HepG2 (cell line): ENCODE measurements around the gene GAL3ST1. TPM values are rescaled to one million over a fixed set of nuclear protein-coding genes. Genes with fewer than 3 reads are reported as not detected.

Experiments
- ATAC-seq: fragments of 200-7000 bp; cut with Tn5 transposase; 3 replicates; pipeline ENCODE4 v1.9.1; 2020; ENCODE audit warnings: mild to moderate bottlenecking, moderate library complexity
- BruUV-seq: library from RNA; stranded (reverse); fragments of 400-500 nt; replicated peaks from 2 replicates; lab custom pipeline; 2021; lab: Mats Ljungman, UMichigan
- CTCF ChIA-PET: fragments of 300-600 bp; formaldehyde crosslinking; extraction: SDS; loops from one replicate; lab custom pipeline; 2021; ENCODE audit warnings: low total read pairs, inconsistent platforms, low intra/inter-chr PET ratio; lab: Yijun Ruan, JAX
- POLR2A ChIA-PET: fragments of 350-600 bp; sonication (Branson Sonifier 250); formaldehyde crosslinking; loops from one replicate; lab custom pipeline; 2020; ENCODE audit warnings: antibody characterized with exemption, inconsistent platforms; lab: Yijun Ruan, JAX
- DNase-seq: peaks from one replicate; pipeline ENCODE4 v3.0.0-alpha.2; 2015; ENCODE audit warnings: low spot score
- FAIRE-seq: peaks from 3 replicates; lab custom pipeline; 2011; peaks lifted over from hg19 to GRCh38; lab: Jason Lieb, UNC
- H2AFZ ChIP-seq: one replicate; pipeline ENCODE4 v1.6.1; 2011; ENCODE audit warnings: low read length, inconsistent platforms
- H3K27ac ChIP-seq: fragments of 300-600 bp; 3 replicates; pipeline ENCODE4 v1.8.0; 2011; ENCODE audit warnings: mixed run types, mild to moderate bottlenecking, mixed read lengths, low read length, inconsistent platforms; ENCODE audit not compliant: insufficient read depth; ENCODE audit errors: extremely low read length
- H3K27me3 ChIP-seq, 2 experiments: fragments of 200-600 bp in 1 of 2; 2 replicates in 1 of 2; 3 replicates in 1 of 2; pipeline versions ENCODE4 v1.6.0 to v1.8.0; 2011; ENCODE audit warnings: low read length in 2 of 2, mild to moderate bottlenecking in 2 of 2, moderate library complexity in 2 of 2, inconsistent platforms in 1 of 2; ENCODE audit not compliant: insufficient read depth in 2 of 2, control insufficient read depth in 1 of 2
- H3K36me3 ChIP-seq, 2 experiments: fragments of 200-600 bp in 1 of 2; replicated peaks in 1 of 2; 2 replicates in 1 of 2; 3 replicates in 1 of 2; pipeline versions ENCODE4 v1.5.1 to v1.8.0; 2011; ENCODE audit warnings: low read length in 2 of 2, inconsistent platforms in 1 of 2; ENCODE audit not compliant: insufficient read depth in 2 of 2, control insufficient read depth in 1 of 2
- H3K4me1 ChIP-seq: 2 replicates; pipeline ENCODE4 v1.5.1; 2012; ENCODE audit warnings: low read length, inconsistent platforms; ENCODE audit not compliant: insufficient read depth
- H3K4me2 ChIP-seq: 2 replicates; pipeline ENCODE4 v1.6.0; 2011; ENCODE audit warnings: low read depth, low read length, inconsistent platforms
- H3K4me3 ChIP-seq, 3 experiments: fragments of 200-600 bp in 1 of 3; sonication (generic), shearing (Covaris generic) in 1 of 3; replicated peaks in 1 of 3; 2 replicates each; pipeline ENCODE4 v1.5.1; 2011 to 2016; ENCODE audit warnings: low read length in 3 of 3, inconsistent platforms in 2 of 3, low read depth in 2 of 3, mild to moderate bottlenecking in 2 of 3, control low read depth in 1 of 3, mixed read lengths in 1 of 3; ENCODE audit not compliant: insufficient read depth in 1 of 3
- H3K79me2 ChIP-seq: one replicate; pipeline ENCODE4 v1.6.1; 2011; ENCODE audit warnings: low read length, inconsistent platforms; ENCODE audit not compliant: insufficient read depth
- H3K9ac ChIP-seq: 2 replicates; pipeline ENCODE4 v1.6.0; 2011; ENCODE audit warnings: mild to moderate bottlenecking, low read depth, low read length, inconsistent platforms; ENCODE audit not compliant: insufficient read depth
- H3K9me3 ChIP-seq: 2 replicates; pipeline ENCODE4 v1.5.1; 2012; ENCODE audit warnings: mild to moderate bottlenecking, low read length
- H4K20me1 ChIP-seq: 2 replicates; pipeline ENCODE4 v1.6.0; 2011; ENCODE audit warnings: inconsistent platforms, mild to moderate bottlenecking, low read length, moderate library complexity; ENCODE audit not compliant: insufficient read depth
- AFF4 ChIP-seq: sonication (generic); formaldehyde crosslinking; IDR thresholded peaks from 2 replicates; pipeline ENCODE4 v1.4.0; 2020; ENCODE audit warnings: missing genetic modification reagents
- CREM ChIP-seq, 2 experiments: sonication (generic) in 1 of 2; formaldehyde crosslinking in 1 of 2; IDR thresholded peaks; 2 replicates each; pipeline versions ENCODE4 v1.4.0 to v1.6.1; 2016 to 2020; ENCODE audit warnings: antibody characterized with exemption in 1 of 2, mild to moderate bottlenecking in 1 of 2, missing genetic modification reagents in 1 of 2
- ETS1 ChIP-seq: sonication (generic); formaldehyde crosslinking; IDR thresholded peaks from 2 replicates; pipeline ENCODE4 v1.4.0; 2020; ENCODE audit warnings: missing genetic modification reagents
- HDAC6 ChIP-seq: fragments of 200-600 bp; sonication (generic); IDR thresholded peaks from 2 replicates; pipeline ENCODE4 v1.7.0; 2017; ENCODE audit warnings: mild to moderate bottlenecking, antibody characterized with exemption, low read length, low read depth
- MAFF ChIP-seq: IDR thresholded peaks from 2 replicates; pipeline ENCODE4 v1.6.1; 2011; ENCODE audit warnings: low read depth, low read length, improper control_type of control experiment
- MAFK ChIP-seq, 2 experiments: IDR thresholded peaks in 1 of 2; conservative IDR thresholded peaks in 1 of 2; 2 replicates each; pipeline ENCODE4 v1.6.1; 2011; ENCODE audit warnings: improper control_type of control experiment in 2 of 2, low read length in 2 of 2
- MBNL3 ChIP-seq: fragments of 250-450 bp; sonication (Bioruptor Pico); conservative IDR thresholded peaks from 2 replicates; pipeline ENCODE4 v1.8.0; 2022; ENCODE audit warnings: mild to moderate bottlenecking, inconsistent platforms
- NFIB ChIP-seq: sonication (generic); formaldehyde crosslinking; IDR thresholded peaks from 2 replicates; pipeline ENCODE4 v1.9.0; 2021; ENCODE audit warnings: missing genetic modification reagents, mild to moderate bottlenecking, borderline replicate concordance
- SMC3 ChIP-seq: IDR thresholded peaks from 2 replicates; pipeline ENCODE4 v1.6.1; 2011; ENCODE audit warnings: low read length, improper control_type of control experiment
- STAG1 ChIP-seq: sonication (generic); formaldehyde crosslinking; IDR thresholded peaks from 2 replicates; pipeline ENCODE4 v1.4.0; 2020; ENCODE audit warnings: missing genetic modification reagents
- ZBTB3 ChIP-seq: sonication (generic); formaldehyde crosslinking; IDR thresholded peaks from 2 replicates; pipeline ENCODE4 v1.4.0; 2020; ENCODE audit warnings: low read depth, mild to moderate bottlenecking, moderate library complexity, missing genetic modification reagents, borderline replicate concordance
- ZNF275 ChIP-seq: sonication (generic); formaldehyde crosslinking; IDR thresholded peaks from 2 replicates; pipeline ENCODE4 v1.8.0; 2022; ENCODE audit warnings: missing genetic modification reagents, mild to moderate bottlenecking, inconsistent platforms, borderline replicate concordance
- ZNF839 ChIP-seq: sonication (generic); formaldehyde crosslinking; IDR thresholded peaks from 2 replicates; pipeline ENCODE4 v1.4.0; 2020; ENCODE audit warnings: missing genetic modification reagents, mild to moderate bottlenecking, borderline replicate concordance
- WGBS: methylation state at CpG from one replicate; pipeline ENCODE4 v1.1.6; 2017; ENCODE audit warnings: low lambda C conversion rate; 5-methylcytosine and 5-hydroxymethylcytosine counted together
- in situ Hi-C: cut with HindIII; loops from 2 replicates; pipeline ENCODE4 v1.10.0; 2017; ENCODE audit warnings: low pct_unique_long_range_greater_than_20kb; ENCODE audit not compliant: extremely low pct_ligation_motif_present
- intact Hi-C: fragments of 100-400 bp; cut with micrococcal nuclease; formaldehyde crosslinking; loops from one replicate; pipeline ENCODE4 v1.10.0; 2022; ENCODE audit not compliant: unreplicated experiment
- polyA plus RNA-seq, 8 experiments: library from polyadenylated mRNA; depleted of rRNA in 3 of 8; stranded (reverse) in 7 of 8; unstranded in 1 of 8; fragments of >200 nt; fragmentation: Illumina TruSeq in 4 of 8; extraction: Trizol in 4 of 8; gene quantifications; 2 replicates each; pipeline versions ENCODE4 v1.2.1 to v1.2.3, GENCODE V29; 2011 to 2016; ENCODE audit warnings: low read depth in 4 of 8, missing spikeins in 1 of 8, mixed read lengths in 1 of 8; ENCODE audit not compliant: insufficient read depth in 1 of 8
- total RNA-seq, 5 experiments: library from RNA; depleted of rRNA; stranded (reverse); fragments of >200 nt; fragmentation: Illumina TruSeq; extraction: Trizol; gene quantifications; 2 replicates each; pipeline ENCODE4 v1.2.3, GENCODE V29; 2016; ENCODE audit warnings: low read depth in 1 of 5
- TF ChIP-seq, protein P1 (sequence below): IDR thresholded peaks from 2 replicates; pipeline ENCODE4 v1.6.1; 2012; ENCODE audit warnings: low read length, improper control_type of control experiment

The GAL3ST1 gene
- total and polyA plus RNA-seq, 2 of the 13 experiments (the other 11 are each of a cell fraction or from before 2014, with no cell fraction given), result 4.4 to 14.7 TPM

GRCh38 chr22:30602049-30602448 lies 27.6 kb upstream of the GAL3ST1 start:
- Histone ChIP-seq H3K79me2 (no peaks in the 10 kb centered on the region), H2AFZ (no peak overlapping the region), H3K4me1 (peaks cover 15% of the 10 kb centered on the region), H3K27me3 (peaks cover 0 to 3% of the 10 kb centered on the region in 2 experiments; a peak in 1 of 5 replicates), H3K36me3 (no peaks in the 10 kb centered on the region), H3K4me2 (no peak overlapping the region), H3K4me3 (no peak overlapping the region), H3K27ac (no peak overlapping the region), H3K9ac (no peak overlapping the region), H4K20me1 (no peaks in the 10 kb centered on the region), H3K9me3 (no peaks in the 10 kb centered on the region)
- ATAC-seq (no peak), FAIRE-seq (peak; percentile 80), DNase-seq (peak; percentile 47)
- WGBS, result 32% methylated on average over 3 of the region's 3 CpGs
- ChIA-PET POLR2A (interaction anchor here (0.6 kb wide), 1 partner anchor 1008 kb away, joined by 3 read pairs; no protein-coding TSS in a partner anchor), CTCF (no interaction called here)
- in situ Hi-C loops, result no loop called here
- intact Hi-C loops, result loop anchor here (2.0 kb wide), 1 partner anchor 157 kb away; no protein-coding TSS in a partner anchor
- no TSS peak for BruUV-seq
- no peak for TF ChIP-seq ZNF839
- TF ChIP-seq NFIB (CRISPR knock-in tag), result no peak
- peak; percentile 68 for TF ChIP-seq STAG1 (CRISPR knock-in tag)
- no peak for TF ChIP-seq ETS1 (CRISPR knock-in tag)
- no peak for TF ChIP-seq MBNL3 (CRISPR knock-in tag)
- TF ChIP-seq, protein P1, sequence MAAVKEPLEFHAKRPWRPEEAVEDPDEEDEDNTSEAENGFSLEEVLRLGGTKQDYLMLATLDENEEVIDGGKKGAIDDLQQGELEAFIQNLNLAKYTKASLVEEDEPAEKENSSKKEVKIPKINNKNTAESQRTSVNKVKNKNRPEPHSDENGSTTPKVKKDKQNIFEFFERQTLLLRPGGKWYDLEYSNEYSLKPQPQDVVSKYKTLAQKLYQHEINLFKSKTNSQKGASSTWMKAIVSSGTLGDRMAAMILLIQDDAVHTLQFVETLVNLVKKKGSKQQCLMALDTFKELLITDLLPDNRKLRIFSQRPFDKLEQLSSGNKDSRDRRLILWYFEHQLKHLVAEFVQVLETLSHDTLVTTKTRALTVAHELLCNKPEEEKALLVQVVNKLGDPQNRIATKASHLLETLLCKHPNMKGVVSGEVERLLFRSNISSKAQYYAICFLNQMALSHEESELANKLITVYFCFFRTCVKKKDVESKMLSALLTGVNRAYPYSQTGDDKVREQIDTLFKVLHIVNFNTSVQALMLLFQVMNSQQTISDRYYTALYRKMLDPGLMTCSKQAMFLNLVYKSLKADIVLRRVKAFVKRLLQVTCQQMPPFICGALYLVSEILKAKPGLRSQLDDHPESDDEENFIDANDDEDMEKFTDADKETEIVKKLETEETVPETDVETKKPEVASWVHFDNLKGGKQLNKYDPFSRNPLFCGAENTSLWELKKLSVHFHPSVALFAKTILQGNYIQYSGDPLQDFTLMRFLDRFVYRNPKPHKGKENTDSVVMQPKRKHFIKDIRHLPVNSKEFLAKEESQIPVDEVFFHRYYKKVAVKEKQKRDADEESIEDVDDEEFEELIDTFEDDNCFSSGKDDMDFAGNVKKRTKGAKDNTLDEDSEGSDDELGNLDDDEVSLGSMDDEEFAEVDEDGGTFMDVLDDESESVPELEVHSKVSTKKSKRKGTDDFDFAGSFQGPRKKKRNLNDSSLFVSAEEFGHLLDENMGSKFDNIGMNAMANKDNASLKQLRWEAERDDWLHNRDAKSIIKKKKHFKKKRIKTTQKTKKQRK, result no peak
- TF ChIP-seq MAFF, result peak; percentile 33; the same call in 1 of the 2 replicates
- no peak for TF ChIP-seq ZBTB3 (CRISPR knock-in tag)
- TF ChIP-seq SMC3, result peak; percentile 55; the same call in 1 of the 2 replicates
- TF ChIP-seq HDAC6, result no peak
- peak; percentile 16 to 33; a peak in 1 of 4 replicates for TF ChIP-seq MAFK (conservative IDR thresholded peaks at IDR 0.05 in 1 of 2, IDR thresholded peaks at IDR 0.05 in 1 of 2; ENCODE audit: low read length in 2 of 2)
- TF ChIP-seq CREM (IDR thresholded peaks at IDR 0.05), result no peak
- TF ChIP-seq CREM (CRISPR knock-in tag; IDR thresholded peaks at IDR 0.05), result no peak
- no peak for TF ChIP-seq AFF4 (CRISPR knock-in tag)
- TF ChIP-seq ZNF275 (CRISPR knock-in tag), result no peak
